Mucosa of descending colon (tissue), 3 donors: ENCODE results near the gene ERH. TPM values are rescaled to one million over a fixed set of nuclear protein-coding genes. Genes with fewer than 3 reads are reported as not detected.

Experiments used
- ATAC-seq: fragments of 200-7000 bp; cut with Tn5 transposase; one replicate; pipeline ENCODE4 v1.9.1; 2020; ENCODE audit warnings: mild to moderate bottlenecking, moderate library complexity
- DNase-seq, 3 donors: peaks; one replicate each; pipeline ENCODE4 v3.0.0-alpha.2; 2020
- H3K36me3 ChIP-seq: fragments of 200-600 bp; one replicate; pipeline ENCODE4 v1.8.0; 2021; ENCODE audit warnings: low read depth, mild to moderate bottlenecking
- H3K4me1 ChIP-seq: fragments of 200-600 bp; one replicate; pipeline ENCODE4 v1.8.0; 2021; ENCODE audit warnings: low read depth, mild to moderate bottlenecking
- H3K4me3 ChIP-seq: fragments of 200-600 bp; one replicate; pipeline ENCODE4 v1.8.0; 2021; ENCODE audit warnings: mild to moderate bottlenecking
- H3K9me3 ChIP-seq: fragments of 200-600 bp; one replicate; pipeline ENCODE4 v1.8.0; 2021; ENCODE audit warnings: mild to moderate bottlenecking
- CTCF ChIP-seq: fragments of 200-600 bp; IDR thresholded peaks from one replicate; pipeline ENCODE4 v1.8.0; 2022; ENCODE audit warnings: antibody characterized with exemption, mild to moderate bottlenecking
- intact Hi-C, 2 donors: fragments of 100-400 bp; cut with DNase I in 1 of 2; cut with micrococcal nuclease in 1 of 2; formaldehyde crosslinking; loops; one replicate each; pipeline versions ENCODE4 v1.11.0 to v1.11.1; 2022; cut with DNase I, micrococcal nuclease
- total RNA-seq, 3 donors: library from RNA; stranded (reverse); fragmentation: NEBNext Ultra II Directional in 2 of 3; extraction: Animal tissue kit (Norgen Biotek cat#: 25700) in 2 of 3; gene quantifications; one replicate each; pipeline versions ENCODE4 v1.2.1 to v1.2.4, GENCODE V29; 2021 to 2023
- donor health status: DM: no; HTN: no; CAD: no; lungs with moderate emphysema.
- donor health status: DM: no; HTN: no; CAD: no.
- donor health status: DM: no; HTN: yes; CAD: no.

The ERH gene
- total RNA-seq, 3 donors from 2014 or later, result 107 to 144 (median 125) TPM

- no peak for ATAC-seq
- Histone ChIP-seq H3K36me3 (no peaks in the 10 kb centered on the region), H3K4me3 (no peak overlapping the region), H3K9me3 (no peaks in the 10 kb centered on the region), H3K4me1 (no peaks in the 10 kb centered on the region)
- no peak for TF ChIP-seq CTCF
- peak in 1 of 3 donors; percentile 2 for DNase-seq
- intact Hi-C loops, result loop anchor here in 1 of 2 donors (10.0 kb wide), 1 partner anchor 99 kb away; no protein-coding TSS in a partner anchor
These were observed 53.9 kb downstream of the ERH start for GRCh38 chr14:69344171-69344570.

DNA sequence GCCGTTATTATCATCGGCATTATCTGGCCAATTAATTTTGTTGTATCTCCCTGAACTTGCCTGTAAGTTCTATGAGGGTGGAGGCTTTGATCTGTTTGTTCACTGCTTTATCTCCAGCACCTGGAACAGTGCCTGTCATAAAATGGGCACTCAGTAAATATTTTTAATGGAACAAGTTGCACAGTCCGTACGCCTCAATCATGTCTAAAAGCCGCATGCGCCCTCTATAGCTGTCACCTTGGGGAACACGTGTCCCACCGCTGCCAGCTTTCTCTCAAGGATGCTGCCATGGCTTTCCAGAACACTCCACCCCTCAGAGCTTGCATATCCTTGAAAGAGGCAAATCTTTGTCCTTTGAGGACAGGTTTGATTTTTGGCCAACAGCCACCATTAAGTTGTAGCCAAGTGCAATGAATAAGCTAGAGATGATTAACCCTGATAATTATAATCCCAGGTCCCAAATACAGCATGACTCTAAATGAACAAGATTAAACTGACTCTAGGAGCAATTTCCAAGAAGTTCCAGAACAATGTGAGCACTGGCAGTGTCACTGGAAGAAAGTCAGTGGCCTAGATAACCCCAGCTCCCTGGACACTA lies 55.1 kb downstream of the ERH start:
- intact Hi-C loops, result loop anchor here in 1 of 2 donors (10.0 kb wide), 1 partner anchor 98 kb away; no protein-coding TSS in a partner anchor
- TF ChIP-seq CTCF, result no peak
- Histone ChIP-seq H3K4me1 (no peaks in the 10 kb centered on the region), H3K4me3 (no peak overlapping the region), H3K9me3 (no peaks in the 10 kb centered on the region), H3K36me3 (no peaks in the 10 kb centered on the region)
- ATAC-seq (peak; percentile 72), DNase-seq (peak in 1 of 3 donors; percentile 23)

- H3K4me3 ChIP-seq, result no peak overlapping the region
- no peaks in the 10 kb centered on the region for H3K36me3 ChIP-seq
- ATAC-seq (no peak), DNase-seq (no peak)
- intact Hi-C loops, result no loop called here
- H3K4me1 ChIP-seq, result no peaks in the 10 kb centered on the region
- H3K9me3 ChIP-seq, result no peaks in the 10 kb centered on the region
- TF ChIP-seq CTCF, result no peak
These were observed 58.7 kb downstream of the ERH start for GRCh38 chr14:69339426-69339825.

DNA sequence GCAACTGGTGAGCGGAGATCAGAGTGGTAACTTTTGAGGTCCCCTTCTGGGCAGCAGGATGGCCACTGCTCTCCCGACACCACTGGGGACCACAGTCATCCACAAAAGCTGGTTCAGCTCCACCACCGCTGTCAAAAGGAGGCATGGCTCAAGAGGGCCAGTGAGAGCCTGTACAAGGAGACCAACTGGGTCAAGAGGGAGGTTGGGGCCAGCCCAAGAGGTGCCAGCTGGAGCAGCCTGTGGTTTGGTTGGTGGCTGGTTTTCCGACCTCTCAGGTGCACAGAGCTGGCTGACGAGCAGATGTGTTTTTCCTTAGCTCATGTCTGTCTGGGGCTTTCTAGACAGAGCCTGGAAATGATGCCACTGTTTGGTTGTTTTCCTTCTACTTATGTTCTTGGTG lies 60.1 kb downstream of the ERH start:
- Histone ChIP-seq H3K4me3 (no peak overlapping the region), H3K4me1 (no peaks in the 10 kb centered on the region), H3K9me3 (no peaks in the 10 kb centered on the region), H3K36me3 (no peaks in the 10 kb centered on the region)
- no peak for TF ChIP-seq CTCF
- intact Hi-C loops, result no loop called here
- ATAC-seq (no peak), DNase-seq (no peak)

DNA sequence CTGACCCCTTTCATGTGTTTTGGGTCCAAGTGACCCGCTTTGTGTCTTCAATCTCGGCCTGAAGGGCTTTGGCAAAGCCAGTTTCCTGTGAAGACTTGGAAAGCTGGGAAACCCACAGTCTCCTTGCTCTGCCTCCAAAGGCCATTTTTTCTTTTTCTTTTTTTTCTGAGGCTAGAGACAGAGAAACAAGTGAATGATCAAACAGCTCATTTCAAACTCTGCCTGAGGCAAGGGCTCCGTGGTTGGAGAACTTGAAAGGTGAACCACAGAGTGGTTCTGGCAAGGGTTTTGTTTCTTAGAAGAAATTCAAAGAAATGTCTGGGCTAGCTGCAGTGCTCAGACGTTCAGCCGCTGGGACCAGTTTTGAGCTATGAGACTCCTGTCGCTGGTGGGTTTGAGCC lies 62.7 kb downstream of the ERH start:
- Histone ChIP-seq H3K4me3 (no peak overlapping the region), H3K9me3 (no peaks in the 10 kb centered on the region), H3K36me3 (no peaks in the 10 kb centered on the region), H3K4me1 (no peaks in the 10 kb centered on the region)
- intact Hi-C loops, result no loop called here
- ATAC-seq (no peak), DNase-seq (no peak)
- TF ChIP-seq CTCF, result no peak

DNA sequence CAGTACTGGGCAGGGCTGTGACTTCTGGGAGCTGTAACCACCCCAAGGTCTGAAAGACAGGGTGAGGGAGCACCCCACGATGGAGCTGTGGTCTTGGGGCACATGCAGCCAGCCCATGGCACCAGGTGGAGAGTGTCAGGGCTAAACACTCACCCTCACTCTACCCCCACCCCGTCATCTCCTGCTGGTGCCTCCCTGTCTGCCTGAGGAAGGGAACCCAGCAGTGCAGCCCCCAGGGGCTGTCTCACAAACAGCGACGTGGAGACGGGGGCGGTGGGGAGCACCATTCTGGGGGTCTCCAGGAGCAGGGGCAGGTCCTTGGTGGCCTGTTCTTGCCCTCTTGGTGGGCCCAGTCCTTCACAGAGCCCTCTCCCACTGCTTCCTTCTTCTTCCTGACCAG lies 63.5 kb downstream of the ERH start:
- DNase-seq (no peak), ATAC-seq (no peak)
- intact Hi-C loops, result no loop called here
- no peaks in the 10 kb centered on the region for H3K9me3 ChIP-seq
- no peaks in the 10 kb centered on the region for H3K36me3 ChIP-seq
- no peaks in the 10 kb centered on the region for H3K4me1 ChIP-seq
- no peak for TF ChIP-seq CTCF
- no peak overlapping the region for H3K4me3 ChIP-seq
